DOHH2 (cell line): ENCODE measurements around the gene MTF1.

Source experiments
- H3F3A ChIP-seq: fragments of 200-600 bp; sonication (generic), shearing (Covaris generic); 2 replicates; pipeline ENCODE4 v1.6.0; 2016; ENCODE audit warnings: antibody characterized with exemption, mild to moderate bottlenecking; ENCODE audit not compliant: control insufficient read depth, insufficient read depth
- H3K27ac ChIP-seq: fragments of 200-600 bp; sonication (generic); 2 replicates; pipeline ENCODE4 v1.5.1; 2014; ENCODE audit warnings: low read depth, mild to moderate bottlenecking, low read length, moderate library complexity
- H3K27me3 ChIP-seq: fragments of 200-600 bp; sonication (generic); 2 replicates; pipeline ENCODE4 v1.6.1; 2014; ENCODE audit warnings: mild to moderate bottlenecking, low read length, mixed read lengths; ENCODE audit not compliant: control insufficient read depth
- H3K36me3 ChIP-seq: fragments of 200-600 bp; sonication (generic); 2 replicates; pipeline ENCODE4 v1.6.1; 2014; ENCODE audit warnings: mild to moderate bottlenecking, low read length, moderate library complexity, mixed read lengths; ENCODE audit not compliant: control insufficient read depth
- H3K4me1 ChIP-seq: fragments of 200-600 bp; sonication (generic); 2 replicates; pipeline ENCODE4 v1.6.1; 2014; ENCODE audit warnings: mild to moderate bottlenecking, low read length, mixed read lengths; ENCODE audit not compliant: control insufficient read depth
- H3K4me2 ChIP-seq: fragments of 200-600 bp; sonication (generic); 2 replicates; pipeline ENCODE4 v1.6.0; 2014; ENCODE audit warnings: mild to moderate bottlenecking, low read length, moderate library complexity
- H3K4me3 ChIP-seq: fragments of 200-600 bp; sonication (generic); 2 replicates; pipeline ENCODE4 v1.5.1; 2014; ENCODE audit warnings: mild to moderate bottlenecking, low read length, mixed read lengths
- H3K79me2 ChIP-seq: fragments of 200-600 bp; sonication (generic); 2 replicates; pipeline ENCODE4 v1.6.1; 2014; ENCODE audit warnings: mild to moderate bottlenecking, low read length, mixed read lengths; ENCODE audit not compliant: control insufficient read depth
- H3K9me2 ChIP-seq: fragments of 200-600 bp; sonication (generic); replicated peaks from 2 replicates; pipeline ENCODE4 v1.6.1; 2014; ENCODE audit warnings: mild to moderate bottlenecking, low read length, mixed read lengths; ENCODE audit not compliant: control insufficient read depth
- H3K9me3 ChIP-seq: fragments of 200-600 bp; sonication (generic); 2 replicates; pipeline ENCODE4 v1.6.1; 2014; ENCODE audit warnings: antibody characterized with exemption, low read length, mixed read lengths; ENCODE audit not compliant: control insufficient read depth, insufficient read depth
- H4K20me1 ChIP-seq: fragments of 200-600 bp; sonication (generic); 2 replicates; pipeline ENCODE4 v1.6.0; 2014; ENCODE audit warnings: low read depth, mild to moderate bottlenecking, antibody characterized with exemption, low read length, moderate library complexity; ENCODE audit not compliant: control insufficient read depth, insufficient read depth
- EZH2phosphoT487 ChIP-seq: fragments of 200-600 bp; sonication (generic); IDR thresholded peaks from 2 replicates; pipeline ENCODE4 v1.6.1; 2017; ENCODE audit warnings: borderline replicate concordance, mild to moderate bottlenecking, antibody characterized with exemption, low read length, moderate library complexity, mixed read lengths
- TF ChIP-seq, protein P1 (sequence below): fragments of 200-600 bp; sonication (generic); IDR thresholded peaks from one replicate; pipeline ENCODE4 v1.5.1; 2014; ENCODE audit warnings: antibody characterized with exemption, mild to moderate bottlenecking, low read depth, low read length; ENCODE audit not compliant: poor library complexity, severe bottlenecking

Gene MTF1

DNA sequence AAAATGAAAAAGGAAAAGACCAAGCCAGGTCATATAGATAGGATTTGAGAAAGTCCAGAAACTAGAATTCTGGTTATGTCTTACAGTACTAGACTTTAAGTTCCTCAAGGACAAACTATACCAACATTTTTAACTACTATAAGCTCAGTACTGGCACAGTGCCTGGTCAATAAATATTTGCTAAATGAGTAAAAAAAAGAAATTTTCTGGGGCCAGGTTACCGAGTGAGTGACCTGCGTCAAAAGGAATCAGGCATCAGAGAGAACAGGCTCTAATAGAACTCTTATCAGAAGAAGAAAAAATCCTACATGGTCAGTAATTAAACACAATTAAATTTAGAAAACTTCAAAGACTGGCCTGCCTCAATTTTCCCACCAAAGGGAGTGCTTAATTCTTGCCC lies 27.6 kb downstream of the MTF1 start:
- Histone ChIP-seq H3K4me2 (no peak overlapping the region), H3K9me3 (no peaks in the 10 kb centered on the region), H3K4me3 (no peak overlapping the region), H3K79me2 (no peaks in the 10 kb centered on the region), H3K4me1 (no peaks in the 10 kb centered on the region), H3F3A (no peaks in the 10 kb centered on the region), H3K36me3 (peaks cover 65% of the 10 kb centered on the region), H4K20me1 (no peaks in the 10 kb centered on the region), H3K27me3 (no peaks in the 10 kb centered on the region), H3K27ac (no peak overlapping the region), H3K9me2 (no peaks in the 10 kb centered on the region)
- TF ChIP-seq, protein P1, sequence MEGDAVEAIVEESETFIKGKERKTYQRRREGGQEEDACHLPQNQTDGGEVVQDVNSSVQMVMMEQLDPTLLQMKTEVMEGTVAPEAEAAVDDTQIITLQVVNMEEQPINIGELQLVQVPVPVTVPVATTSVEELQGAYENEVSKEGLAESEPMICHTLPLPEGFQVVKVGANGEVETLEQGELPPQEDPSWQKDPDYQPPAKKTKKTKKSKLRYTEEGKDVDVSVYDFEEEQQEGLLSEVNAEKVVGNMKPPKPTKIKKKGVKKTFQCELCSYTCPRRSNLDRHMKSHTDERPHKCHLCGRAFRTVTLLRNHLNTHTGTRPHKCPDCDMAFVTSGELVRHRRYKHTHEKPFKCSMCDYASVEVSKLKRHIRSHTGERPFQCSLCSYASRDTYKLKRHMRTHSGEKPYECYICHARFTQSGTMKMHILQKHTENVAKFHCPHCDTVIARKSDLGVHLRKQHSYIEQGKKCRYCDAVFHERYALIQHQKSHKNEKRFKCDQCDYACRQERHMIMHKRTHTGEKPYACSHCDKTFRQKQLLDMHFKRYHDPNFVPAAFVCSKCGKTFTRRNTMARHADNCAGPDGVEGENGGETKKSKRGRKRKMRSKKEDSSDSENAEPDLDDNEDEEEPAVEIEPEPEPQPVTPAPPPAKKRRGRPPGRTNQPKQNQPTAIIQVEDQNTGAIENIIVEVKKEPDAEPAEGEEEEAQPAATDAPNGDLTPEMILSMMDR: no peak
- TF ChIP-seq EZH2phosphoT487: no peak

DNA sequence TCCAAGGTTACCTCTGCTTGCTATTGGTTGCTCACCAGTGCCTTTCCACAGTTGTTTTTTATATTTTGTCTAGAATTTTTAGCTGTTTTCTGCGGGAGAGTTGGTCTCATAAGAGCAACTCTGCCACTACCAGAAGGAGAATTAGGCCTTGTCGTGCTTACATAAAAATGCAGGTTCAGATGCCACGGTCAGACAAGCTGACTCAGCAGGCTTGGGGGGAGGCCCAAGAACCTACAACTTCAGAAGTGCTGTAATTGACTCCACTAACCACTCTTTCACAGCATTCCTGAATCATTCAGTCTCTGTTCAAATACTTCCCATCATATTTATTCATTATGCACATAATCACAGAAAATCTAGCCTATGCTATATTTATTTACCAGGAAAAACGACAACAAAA lies 28.3 kb downstream of the MTF1 start:
- Histone ChIP-seq H3K27me3 (no peaks in the 10 kb centered on the region), H3K36me3 (peaks cover 62% of the 10 kb centered on the region), H3K4me2 (no peak overlapping the region), H4K20me1 (no peaks in the 10 kb centered on the region), H3F3A (no peaks in the 10 kb centered on the region), H3K9me3 (no peaks in the 10 kb centered on the region), H3K79me2 (no peaks in the 10 kb centered on the region), H3K9me2 (no peaks in the 10 kb centered on the region), H3K27ac (no peak overlapping the region), H3K4me3 (no peak overlapping the region), H3K4me1 (no peaks in the 10 kb centered on the region)
- TF ChIP-seq EZH2phosphoT487: no peak
- TF ChIP-seq, protein P1: no peak

DNA sequence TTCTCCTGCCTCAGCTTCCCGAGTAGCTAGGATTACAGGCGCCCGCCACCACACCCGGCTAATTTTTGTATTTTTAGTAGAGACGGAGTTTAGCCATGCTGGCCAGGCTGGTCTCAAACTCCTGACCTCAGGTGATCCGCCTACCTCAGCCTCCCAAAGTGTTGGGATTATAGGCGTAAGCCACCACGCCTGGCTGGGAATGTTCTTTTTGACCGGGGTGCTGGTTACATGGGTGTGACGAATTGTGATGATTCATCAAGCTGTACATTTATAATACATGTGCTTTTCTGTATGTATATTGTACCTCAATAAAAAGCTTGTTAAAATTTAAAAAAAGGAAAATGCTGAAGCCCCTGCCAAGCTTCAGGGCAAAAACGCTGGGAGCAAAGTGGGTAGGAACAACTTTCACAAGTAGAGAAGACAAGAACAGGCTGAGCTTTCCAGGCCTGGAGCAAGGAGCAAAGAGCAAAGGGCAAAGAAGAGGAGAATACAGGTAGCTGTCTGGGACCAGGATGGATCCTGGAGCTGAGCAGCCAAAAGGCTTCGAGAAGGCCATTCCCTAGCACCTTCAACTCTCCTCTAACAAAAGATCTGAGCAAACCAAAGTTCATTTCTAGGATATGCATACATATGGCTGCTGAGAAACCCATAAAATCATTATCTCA lies 30.9 kb downstream of the MTF1 start:
- H3K27me3 ChIP-seq: no peaks in the 10 kb centered on the region
- no peaks in the 10 kb centered on the region for H3F3A ChIP-seq
- H4K20me1 ChIP-seq: no peaks in the 10 kb centered on the region
- H3K4me3 ChIP-seq: no peak overlapping the region
- no peaks in the 10 kb centered on the region for H3K79me2 ChIP-seq
- H3K36me3 ChIP-seq: peaks cover 47% of the 10 kb centered on the region
- no peak overlapping the region for H3K27ac ChIP-seq
- H3K4me2 ChIP-seq: no peak overlapping the region
- H3K9me3 ChIP-seq: no peaks in the 10 kb centered on the region
- H3K4me1 ChIP-seq: no peaks in the 10 kb centered on the region
- no peaks in the 10 kb centered on the region for H3K9me2 ChIP-seq
- TF ChIP-seq EZH2phosphoT487: no peak
- TF ChIP-seq, protein P1: no peak
